OCI-LY1 (cell line): Measurements from ENCODE around the gene TMEM175.

Source experiments
- EZH2 ChIP-seq: fragments of 200-600 bp; sonication (generic), shearing (Covaris generic); IDR thresholded peaks from 2 replicates; pipeline ENCODE4 v1.8.0; 2017; ENCODE audit warnings: borderline replicate concordance, mixed run types, mild to moderate bottlenecking, antibody characterized with exemption, low read length, moderate library complexity, mixed read lengths
- TF ChIP-seq, protein P1 (sequence below): fragments of 200-600 bp; sonication (generic), shearing (Covaris generic); IDR thresholded peaks from 2 replicates; pipeline ENCODE4 v1.5.1; 2017; ENCODE audit warnings: mild to moderate bottlenecking, antibody characterized with exemption, low read length, moderate library complexity, mixed read lengths

DNA sequence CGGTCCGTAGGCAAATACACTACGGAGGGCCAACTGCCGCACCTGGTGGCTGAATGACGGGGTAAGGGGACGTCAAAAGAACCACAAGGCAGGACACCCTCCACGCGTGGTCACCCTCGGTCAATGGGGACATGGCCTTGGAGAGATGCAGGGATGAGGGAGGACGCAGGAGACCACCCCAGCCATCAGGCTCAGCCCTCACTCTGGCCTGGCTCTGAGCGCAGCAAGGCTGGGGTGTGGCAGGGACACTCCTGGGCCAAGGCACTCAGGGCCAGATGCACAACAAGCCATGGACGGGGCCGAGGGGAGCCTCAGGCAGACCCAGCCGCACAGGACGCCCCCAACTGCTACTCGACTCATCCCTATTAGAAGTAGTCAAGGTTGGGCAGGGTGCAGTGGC lies 36.7 kb upstream of the TMEM175 start:
- TF ChIP-seq, protein P1, sequence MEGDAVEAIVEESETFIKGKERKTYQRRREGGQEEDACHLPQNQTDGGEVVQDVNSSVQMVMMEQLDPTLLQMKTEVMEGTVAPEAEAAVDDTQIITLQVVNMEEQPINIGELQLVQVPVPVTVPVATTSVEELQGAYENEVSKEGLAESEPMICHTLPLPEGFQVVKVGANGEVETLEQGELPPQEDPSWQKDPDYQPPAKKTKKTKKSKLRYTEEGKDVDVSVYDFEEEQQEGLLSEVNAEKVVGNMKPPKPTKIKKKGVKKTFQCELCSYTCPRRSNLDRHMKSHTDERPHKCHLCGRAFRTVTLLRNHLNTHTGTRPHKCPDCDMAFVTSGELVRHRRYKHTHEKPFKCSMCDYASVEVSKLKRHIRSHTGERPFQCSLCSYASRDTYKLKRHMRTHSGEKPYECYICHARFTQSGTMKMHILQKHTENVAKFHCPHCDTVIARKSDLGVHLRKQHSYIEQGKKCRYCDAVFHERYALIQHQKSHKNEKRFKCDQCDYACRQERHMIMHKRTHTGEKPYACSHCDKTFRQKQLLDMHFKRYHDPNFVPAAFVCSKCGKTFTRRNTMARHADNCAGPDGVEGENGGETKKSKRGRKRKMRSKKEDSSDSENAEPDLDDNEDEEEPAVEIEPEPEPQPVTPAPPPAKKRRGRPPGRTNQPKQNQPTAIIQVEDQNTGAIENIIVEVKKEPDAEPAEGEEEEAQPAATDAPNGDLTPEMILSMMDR = no peak
- TF ChIP-seq EZH2 = no peak
